Measurements from ENCODE around the gene DNER.

GRCh38 chr2:229443141-229443540 lies 271.2 kb downstream of the DNER start:
- TF ChIP-seq POLR2A (IDR thresholded peaks at IDR 0.05; ENCODE audit: borderline replicate concordance, extremely low read depth, insufficient read depth, insufficient read length) (no peak), TCF7L2 (IDR thresholded peaks at IDR 0.05; ENCODE audit: borderline replicate concordance, extremely low read depth, insufficient read depth, insufficient read length) (no peak), FOSL1 (IDR thresholded peaks at IDR 0.05; ENCODE audit: low read depth) (no peak), ELF1 (IDR thresholded peaks at IDR 0.05; ENCODE audit: borderline replicate concordance, low read depth) (no peak), ZNF274 (IDR thresholded peaks at IDR 0.05; ENCODE audit: low read depth, low read length) (no peak), ATF3 (IDR thresholded peaks at IDR 0.05) (no peak), ZBTB33 (IDR thresholded peaks at IDR 0.05; ENCODE audit: extremely low read depth, insufficient replicate concordance, low read length) (no peak), POLR2AphosphoS5 (IDR thresholded peaks at IDR 0.05; ENCODE audit: low read depth, low read length) (no peak)
- TF ChIP-seq, protein P1, sequence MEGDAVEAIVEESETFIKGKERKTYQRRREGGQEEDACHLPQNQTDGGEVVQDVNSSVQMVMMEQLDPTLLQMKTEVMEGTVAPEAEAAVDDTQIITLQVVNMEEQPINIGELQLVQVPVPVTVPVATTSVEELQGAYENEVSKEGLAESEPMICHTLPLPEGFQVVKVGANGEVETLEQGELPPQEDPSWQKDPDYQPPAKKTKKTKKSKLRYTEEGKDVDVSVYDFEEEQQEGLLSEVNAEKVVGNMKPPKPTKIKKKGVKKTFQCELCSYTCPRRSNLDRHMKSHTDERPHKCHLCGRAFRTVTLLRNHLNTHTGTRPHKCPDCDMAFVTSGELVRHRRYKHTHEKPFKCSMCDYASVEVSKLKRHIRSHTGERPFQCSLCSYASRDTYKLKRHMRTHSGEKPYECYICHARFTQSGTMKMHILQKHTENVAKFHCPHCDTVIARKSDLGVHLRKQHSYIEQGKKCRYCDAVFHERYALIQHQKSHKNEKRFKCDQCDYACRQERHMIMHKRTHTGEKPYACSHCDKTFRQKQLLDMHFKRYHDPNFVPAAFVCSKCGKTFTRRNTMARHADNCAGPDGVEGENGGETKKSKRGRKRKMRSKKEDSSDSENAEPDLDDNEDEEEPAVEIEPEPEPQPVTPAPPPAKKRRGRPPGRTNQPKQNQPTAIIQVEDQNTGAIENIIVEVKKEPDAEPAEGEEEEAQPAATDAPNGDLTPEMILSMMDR (IDR thresholded peaks at IDR 0.05 in 2 of 3, conservative IDR thresholded peaks at IDR 0.05 in 1 of 3; ENCODE audit: borderline replicate concordance in 1 of 3, insufficient read depth in 1 of 3, low read depth in 2 of 3, low read length in 2 of 3): no peak

Measured in HCT116 (cell line).